CD4-positive, alpha-beta T cell treated with Interleukin-12 subunit alpha and Interleukin-12 subunit beta, for 1 hour (primary cell): Measurements from ENCODE around the gene ADAMTS17.

Source experiments
- DNase-seq: peaks from one replicate; pipeline ENCODE4 v3.0.0-alpha.2; 2020

The ADAMTS17 gene

GRCh38 chr15:100038736-100039135, 303.0 kb downstream of the ADAMTS17 start:
- no peak for DNase-seq

GRCh38 chr15:100037901-100038300, 303.9 kb downstream of the ADAMTS17 start:
- DNase-seq = no peak

- DNase-seq = no peak
Measured at GRCh38 chr15:100036015-100036414, 305.8 kb downstream of the ADAMTS17 start.

GRCh38 chr15:100034191-100034590, 307.6 kb downstream of the ADAMTS17 start:
- DNase-seq = no peak

- no peak for DNase-seq
Measured at GRCh38 chr15:100033140-100033857, 308.5 kb downstream of the ADAMTS17 start.

- no peak for DNase-seq
Measured at GRCh38 chr15:100032358-100033085, 309.3 kb downstream of the ADAMTS17 start.

GRCh38 chr15:100031665-100032357, 310.0 kb downstream of the ADAMTS17 start:
- DNase-seq = no peak

- no peak for DNase-seq
Measured at GRCh38 chr15:100030586-100031229, 311.1 kb downstream of the ADAMTS17 start.

GRCh38 chr15:100029868-100030479, 311.8 kb downstream of the ADAMTS17 start:
- DNase-seq = no peak

GRCh38 chr15:100029045-100029444, 312.7 kb downstream of the ADAMTS17 start:
- DNase-seq = no peak

- no peak for DNase-seq
Measured at GRCh38 chr15:100026041-100026440, 315.7 kb downstream of the ADAMTS17 start.

GRCh38 chr15:100022806-100023205, 319.0 kb downstream of the ADAMTS17 start:
- no peak for DNase-seq

GRCh38 chr15:100022391-100022790, 319.4 kb downstream of the ADAMTS17 start:
- DNase-seq = no peak

GRCh38 chr15:100021653-100022052, 320.1 kb downstream of the ADAMTS17 start:
- DNase-seq = no peak

- no peak for DNase-seq
Measured at GRCh38 chr15:100020614-100021013, 321.2 kb downstream of the ADAMTS17 start.

GRCh38 chr15:100020189-100020588, 321.6 kb downstream of the ADAMTS17 start:
- DNase-seq = no peak

- DNase-seq = no peak
Measured at GRCh38 chr15:100019601-100020000, 322.2 kb downstream of the ADAMTS17 start.

GRCh38 chr15:100018191-100018590, 323.6 kb downstream of the ADAMTS17 start:
- no peak for DNase-seq

- DNase-seq = no peak
Measured at GRCh38 chr15:100017140-100017539, 324.6 kb downstream of the ADAMTS17 start.

- DNase-seq = no peak
Measured at GRCh38 chr15:100016632-100017031, 325.1 kb downstream of the ADAMTS17 start.

- no peak for DNase-seq
Measured at GRCh38 chr15:100011235-100011634, 330.5 kb downstream of the ADAMTS17 start.

- no peak for DNase-seq
Measured at GRCh38 chr15:100009372-100009771, 332.4 kb downstream of the ADAMTS17 start.

GRCh38 chr15:100008258-100008657, 333.5 kb downstream of the ADAMTS17 start:
- DNase-seq = no peak
